GM13977 (cell line): ENCODE data around the gene SPG21.

Experiments used
- DNase-seq: peaks from one replicate; pipeline ENCODE4 v3.0.0; 2012; ENCODE audit warnings: low spot score
- in situ Hi-C: fragments of 300-500 bp; cut with MboI; formaldehyde crosslinking; loops from one replicate; pipeline ENCODE4 v1.12.0; 2022; ENCODE audit warnings: low sequenced_read_pairs, low pct_unique_long_range_greater_than_20kb, mixed read lengths, inconsistent platforms; ENCODE audit not compliant: unreplicated experiment
- TF ChIP-seq, protein P1 (sequence below): IDR thresholded peaks from 2 replicates; pipeline ENCODE4 v1.5.1; 2012; ENCODE audit warnings: mild to moderate bottlenecking, control low read depth; ENCODE audit not compliant: insufficient read depth; ENCODE audit errors: extremely low read depth, missing control alignments

The SPG21 gene, protein sequence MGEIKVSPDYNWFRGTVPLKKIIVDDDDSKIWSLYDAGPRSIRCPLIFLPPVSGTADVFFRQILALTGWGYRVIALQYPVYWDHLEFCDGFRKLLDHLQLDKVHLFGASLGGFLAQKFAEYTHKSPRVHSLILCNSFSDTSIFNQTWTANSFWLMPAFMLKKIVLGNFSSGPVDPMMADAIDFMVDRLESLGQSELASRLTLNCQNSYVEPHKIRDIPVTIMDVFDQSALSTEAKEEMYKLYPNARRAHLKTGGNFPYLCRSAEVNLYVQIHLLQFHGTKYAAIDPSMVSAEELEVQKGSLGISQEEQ

DNA sequence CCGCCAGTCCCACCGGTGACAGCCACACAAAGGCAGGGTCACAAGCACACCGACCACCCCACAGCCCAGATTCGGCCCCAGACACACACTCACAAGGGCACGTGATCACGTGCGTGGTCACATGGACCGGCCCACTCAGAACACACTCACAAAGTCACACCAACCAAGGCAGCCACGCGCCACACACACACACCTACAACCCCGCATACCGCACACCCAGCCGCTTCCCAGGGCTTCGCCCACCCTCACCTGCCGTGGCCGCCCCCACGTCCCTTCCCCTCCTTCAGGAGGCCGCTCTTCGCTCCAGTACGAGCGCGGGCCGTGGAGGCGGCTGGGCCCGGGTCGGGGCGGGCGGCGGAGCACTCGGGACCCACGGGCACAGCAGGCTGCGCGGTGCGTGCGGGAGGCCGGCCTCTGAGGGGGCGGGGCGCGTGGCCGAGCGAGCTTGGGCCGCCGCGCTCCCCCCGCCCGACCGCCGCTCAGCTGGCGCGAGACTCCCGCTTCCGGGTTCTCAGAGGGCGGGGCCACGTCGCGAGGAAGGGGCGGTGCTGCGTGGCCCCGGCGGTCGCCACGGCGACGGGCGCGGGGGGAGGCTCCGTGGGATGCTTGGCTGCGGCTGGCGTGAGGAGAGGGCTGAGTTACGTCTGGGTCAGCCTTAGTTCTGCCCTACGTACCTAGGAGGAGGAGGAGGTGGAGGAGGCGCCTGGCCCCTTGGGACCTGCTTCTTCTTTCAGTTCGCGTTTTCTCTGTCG is at the start of gene SPG21:
Gene SPG21 (minus strand): TSS at position 499 of the 752 bp plus-strand sequence. CDS start 6,345 bp downstream, outside the sequence.
- DNase-seq, result peak; percentile 96
- in situ Hi-C loops, result no loop called here
- TF ChIP-seq, protein P1, sequence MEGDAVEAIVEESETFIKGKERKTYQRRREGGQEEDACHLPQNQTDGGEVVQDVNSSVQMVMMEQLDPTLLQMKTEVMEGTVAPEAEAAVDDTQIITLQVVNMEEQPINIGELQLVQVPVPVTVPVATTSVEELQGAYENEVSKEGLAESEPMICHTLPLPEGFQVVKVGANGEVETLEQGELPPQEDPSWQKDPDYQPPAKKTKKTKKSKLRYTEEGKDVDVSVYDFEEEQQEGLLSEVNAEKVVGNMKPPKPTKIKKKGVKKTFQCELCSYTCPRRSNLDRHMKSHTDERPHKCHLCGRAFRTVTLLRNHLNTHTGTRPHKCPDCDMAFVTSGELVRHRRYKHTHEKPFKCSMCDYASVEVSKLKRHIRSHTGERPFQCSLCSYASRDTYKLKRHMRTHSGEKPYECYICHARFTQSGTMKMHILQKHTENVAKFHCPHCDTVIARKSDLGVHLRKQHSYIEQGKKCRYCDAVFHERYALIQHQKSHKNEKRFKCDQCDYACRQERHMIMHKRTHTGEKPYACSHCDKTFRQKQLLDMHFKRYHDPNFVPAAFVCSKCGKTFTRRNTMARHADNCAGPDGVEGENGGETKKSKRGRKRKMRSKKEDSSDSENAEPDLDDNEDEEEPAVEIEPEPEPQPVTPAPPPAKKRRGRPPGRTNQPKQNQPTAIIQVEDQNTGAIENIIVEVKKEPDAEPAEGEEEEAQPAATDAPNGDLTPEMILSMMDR, result no peak

DNA sequence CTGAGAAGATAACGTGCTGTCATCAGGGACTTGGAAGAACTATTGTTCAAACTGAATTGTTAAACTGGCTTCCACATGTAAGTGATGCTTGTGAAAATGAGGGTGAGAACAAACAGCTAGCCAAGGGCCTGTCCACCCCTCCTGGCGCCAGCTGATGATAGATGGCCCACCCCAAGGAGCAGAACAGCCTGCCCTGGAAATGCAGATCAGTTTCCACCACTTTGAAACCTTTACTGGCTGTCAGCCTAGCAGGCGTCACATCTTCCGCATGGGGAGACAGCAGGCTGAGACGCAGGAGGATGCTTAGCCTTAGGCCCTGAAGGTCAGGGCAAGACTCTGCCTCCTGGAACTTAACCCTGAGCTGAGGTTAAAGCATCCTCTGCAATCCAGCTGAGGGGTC is 49.1 kb upstream of the SPG21 start:
- TF ChIP-seq, protein P1, result no peak
- no peak for DNase-seq
- in situ Hi-C loops, result no loop called here

DNA sequence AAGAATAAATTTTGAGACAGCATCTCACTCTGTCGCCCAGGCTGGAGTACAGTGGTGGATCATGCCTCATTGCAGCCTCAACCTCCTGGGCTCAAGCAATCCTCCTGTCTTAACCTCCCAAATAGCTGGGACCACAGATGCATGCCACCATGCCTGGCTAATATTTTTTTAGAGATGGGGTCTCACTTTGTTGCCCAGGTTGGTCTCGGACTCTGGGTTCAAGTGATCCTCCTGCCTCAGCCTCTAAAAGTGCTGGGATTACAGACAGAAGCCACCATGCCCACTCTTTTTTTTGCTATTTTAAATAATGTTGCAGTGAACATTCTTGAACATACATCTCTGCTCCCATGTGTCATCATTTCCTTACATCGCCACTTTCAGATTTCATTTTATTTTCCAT is 48.7 kb upstream of the SPG21 start:
- TF ChIP-seq, protein P1, result no peak
- in situ Hi-C loops, result no loop called here
- no peak for DNase-seq

DNA sequence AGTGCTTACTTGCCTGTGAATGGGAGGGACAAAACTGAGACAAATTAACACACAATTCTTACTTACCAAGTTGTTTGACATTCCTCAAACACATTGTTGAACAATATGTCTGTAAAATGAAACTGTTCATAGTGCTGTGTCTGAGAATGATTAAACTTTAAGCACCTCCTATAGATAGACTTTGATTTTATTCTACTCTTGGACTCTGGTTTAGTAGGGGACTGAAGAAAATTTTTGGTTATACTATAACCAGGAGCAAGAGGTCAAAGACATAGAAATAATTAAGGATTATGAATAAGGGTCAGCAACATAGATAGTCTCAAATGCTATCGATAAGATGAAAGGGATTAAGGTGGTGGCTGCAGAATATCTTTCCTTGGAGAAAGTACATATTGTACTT is 47.6 kb upstream of the SPG21 start:
- TF ChIP-seq, protein P1, result no peak
- no peak for DNase-seq
- in situ Hi-C loops, result no loop called here

DNA sequence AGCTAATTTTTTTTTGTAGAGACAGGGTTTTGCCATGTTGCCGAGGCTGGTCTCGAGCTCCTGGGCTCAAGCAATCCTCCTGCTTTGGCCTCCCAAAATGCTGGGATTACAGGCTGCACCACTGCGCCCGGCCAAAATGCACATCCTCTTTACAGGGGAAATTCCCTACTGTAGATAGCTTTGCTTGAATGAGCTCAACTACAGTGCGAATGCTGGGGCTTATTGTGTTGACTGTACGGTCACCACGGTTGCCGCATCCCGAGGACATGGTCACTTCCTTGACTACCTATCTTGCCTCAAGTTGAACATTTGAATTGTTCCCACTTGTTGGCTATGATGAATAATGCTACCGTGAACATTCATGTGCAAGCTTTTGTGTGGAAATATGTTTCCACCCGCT is 45.0 kb upstream of the SPG21 start:
- no peak for DNase-seq
- TF ChIP-seq, protein P1, result no peak
- in situ Hi-C loops, result no loop called here

DNA sequence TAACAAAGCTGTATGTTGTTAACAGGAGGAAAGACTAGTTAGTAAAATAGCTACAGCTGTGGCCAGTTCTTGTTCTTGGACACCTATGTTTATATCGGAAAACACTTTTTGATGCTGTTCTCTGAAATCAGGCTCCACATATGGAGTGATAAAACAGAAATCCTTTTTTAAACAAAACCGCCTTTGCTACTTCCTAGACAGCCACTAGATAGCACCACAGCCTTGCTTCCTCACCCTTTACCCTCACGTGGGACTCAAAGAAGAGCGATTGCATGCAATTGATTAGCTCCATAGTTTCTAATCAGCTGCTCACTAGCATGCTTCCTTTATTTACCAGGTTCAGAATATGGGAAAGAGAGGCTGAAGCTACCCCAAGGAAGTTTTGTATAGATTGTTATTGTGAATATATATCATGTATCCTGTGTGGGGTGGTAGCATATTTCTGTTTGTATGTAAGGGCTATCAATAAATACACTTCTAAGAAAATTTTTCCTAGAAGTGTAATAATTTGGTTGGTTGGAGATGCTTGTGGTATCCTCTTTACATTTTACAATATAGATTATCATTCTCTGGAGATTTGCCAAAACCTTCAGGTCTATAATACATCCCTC is 44.0 kb upstream of the SPG21 start:
- in situ Hi-C loops, result no loop called here
- DNase-seq, result peak; percentile 59

More for the DNA sequence above, 44.0 kb upstream of the SPG21 start:
- TF ChIP-seq, protein P1, result peak; percentile 67
